HUDEP-2 (cell line): ENCODE results near the gene CCDC51.

Experiments
- DNase-seq, 76 experiments: peaks; one replicate each; lab custom pipeline; 2025; ENCODE audit not compliant: unreplicated experiment in 76 of 76; lab: John Stamatoyannopoulos, UW

The CCDC51 gene

DNA sequence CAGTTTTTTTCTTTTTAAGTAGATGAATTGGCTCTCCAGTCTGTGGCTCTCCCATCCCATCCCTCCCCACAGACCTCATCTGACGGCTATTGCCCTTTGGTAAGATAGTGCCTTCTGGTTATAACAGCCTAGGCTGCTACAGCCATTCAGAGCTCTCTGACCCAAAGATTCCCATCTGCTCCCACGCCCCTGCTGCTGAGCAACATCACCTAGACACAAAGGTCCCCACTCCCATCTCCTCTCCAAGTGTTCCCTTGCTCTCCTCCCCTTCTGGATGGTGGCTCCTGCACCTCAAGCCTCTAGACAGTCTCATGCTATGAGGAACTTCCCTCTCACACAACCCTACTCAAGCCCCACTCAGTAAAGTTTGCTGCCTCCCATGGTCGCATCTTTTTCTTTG is 44.2 kb downstream of the CCDC51 start:
- DNase-seq = no peak

DNA sequence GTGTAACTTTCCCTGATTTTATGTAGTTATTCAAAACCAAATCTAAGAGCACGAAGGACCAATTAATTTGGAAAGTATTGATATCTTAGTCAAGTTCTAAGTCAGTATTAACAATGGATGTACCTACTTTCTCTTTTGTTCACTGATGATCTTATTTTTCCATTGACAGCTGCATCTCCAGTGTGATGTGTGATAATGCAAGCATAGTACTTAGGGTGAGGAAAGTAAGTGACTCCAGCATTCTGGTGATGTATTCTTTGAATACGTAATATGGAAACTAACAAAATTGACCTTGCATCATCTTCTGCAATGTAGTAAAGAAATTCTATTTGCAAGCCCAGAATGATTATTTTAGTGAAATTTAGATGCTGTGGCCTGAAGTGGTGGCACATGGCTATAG is 45.5 kb downstream of the CCDC51 start:
- DNase-seq = no peak

DNA sequence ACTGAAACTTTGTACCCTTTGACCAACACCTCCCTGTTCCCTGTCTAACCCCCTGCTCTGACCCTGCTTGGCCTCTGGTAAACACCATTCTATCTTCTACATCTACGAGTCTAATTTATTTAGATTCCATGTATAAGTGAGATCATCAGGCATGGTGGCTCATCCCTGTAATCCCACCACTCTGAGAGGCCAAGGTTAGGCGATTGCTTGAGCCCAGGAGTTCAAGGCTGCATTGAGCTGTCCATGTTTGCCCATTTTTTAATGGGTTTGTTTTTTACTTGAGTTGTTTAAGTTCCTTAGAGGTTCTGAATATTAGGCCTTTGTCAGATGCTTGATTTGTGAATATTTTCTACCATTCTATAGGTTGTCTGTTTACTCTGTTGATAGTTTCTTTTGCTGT is 51.0 kb downstream of the CCDC51 start:
- no peak for DNase-seq

DNA sequence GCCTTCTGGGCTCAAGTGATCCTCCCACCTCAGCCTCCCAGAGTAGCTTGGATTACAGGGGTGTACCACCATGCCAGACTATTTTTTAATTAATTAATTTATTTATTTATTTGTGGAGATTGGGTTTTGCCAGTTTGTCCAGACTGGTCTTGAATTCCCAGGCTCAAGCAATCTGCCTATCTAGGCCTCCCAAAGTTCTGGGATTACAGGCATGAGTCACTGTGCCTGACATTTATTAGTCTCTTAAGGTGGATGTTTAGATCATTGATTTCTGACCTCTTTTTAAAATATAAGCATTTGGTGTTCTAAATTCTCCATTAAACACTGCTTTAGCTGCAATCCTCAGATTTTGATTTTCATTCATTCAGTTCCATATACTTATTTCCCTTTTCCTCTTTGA is 52.3 kb downstream of the CCDC51 start:
- no peak for DNase-seq
